HepG2 (cell line): ENCODE results near the gene LRRC4C. TPM values are rescaled to one million over a fixed set of nuclear protein-coding genes. Genes with fewer than 3 reads are reported as not detected.

Source experiments
- DBP ChIP-seq: sonication (generic); formaldehyde crosslinking; IDR thresholded peaks from 2 replicates; pipeline ENCODE4 v1.4.0; 2020; ENCODE audit warnings: missing genetic modification reagents; ENCODE audit errors: not compliant biosample characterization
- NCOA1 ChIP-seq: sonication (generic); formaldehyde crosslinking; IDR thresholded peaks from 2 replicates; pipeline ENCODE4 v1.9.0; 2021; ENCODE audit warnings: missing genetic modification reagents
- NFKB2 ChIP-seq: sonication (generic); formaldehyde crosslinking; IDR thresholded peaks from 2 replicates; pipeline ENCODE4 v1.4.0; 2020; ENCODE audit warnings: missing genetic modification reagents, borderline replicate concordance
- SKI ChIP-seq: fragments of 450-650 bp; IDR thresholded peaks from one replicate; pipeline ENCODE4 v1.6.1; 2018; ENCODE audit warnings: mild to moderate bottlenecking; ENCODE audit not compliant: partially characterized antibody
- ZNF878 ChIP-seq: sonication (generic); formaldehyde crosslinking; IDR thresholded peaks from 2 replicates; pipeline ENCODE4 v1.8.1; 2023; ENCODE audit warnings: mild to moderate bottlenecking, missing genetic modification reagents, moderate library complexity
- polyA plus RNA-seq, 8 experiments: library from polyadenylated mRNA; depleted of rRNA in 3 of 8; stranded (reverse) in 7 of 8; unstranded in 1 of 8; fragments of >200 nt; fragmentation: Illumina TruSeq in 4 of 8; extraction: Trizol in 4 of 8; gene quantifications; 2 replicates each; pipeline versions ENCODE4 v1.2.1 to v1.2.3, GENCODE V29; 2011 to 2016; ENCODE audit warnings: low read depth in 4 of 8, missing spikeins in 1 of 8, mixed read lengths in 1 of 8; ENCODE audit not compliant: insufficient read depth in 1 of 8
- total RNA-seq, 5 experiments: library from RNA; depleted of rRNA; stranded (reverse); fragments of >200 nt; fragmentation: Illumina TruSeq; extraction: Trizol; gene quantifications; 2 replicates each; pipeline ENCODE4 v1.2.3, GENCODE V29; 2016; ENCODE audit warnings: low read depth in 1 of 5
- TF ChIP-seq, protein P1 (sequence below): sonication (generic); formaldehyde crosslinking; IDR thresholded peaks from 2 replicates; pipeline ENCODE4 v1.4.0; 2020; ENCODE audit warnings: missing genetic modification reagents
- TF ChIP-seq, protein P2 (sequence below): sonication (generic); formaldehyde crosslinking; IDR thresholded peaks from 2 replicates; pipeline ENCODE4 v1.8.0; 2022; ENCODE audit warnings: missing genetic modification reagents, mild to moderate bottlenecking, inconsistent platforms, borderline replicate concordance

LRRC4C gene
- total and polyA plus RNA-seq, 2 of the 13 experiments (the other 11 are each of a cell fraction or from before 2014, with no cell fraction given): not detected

DNA sequence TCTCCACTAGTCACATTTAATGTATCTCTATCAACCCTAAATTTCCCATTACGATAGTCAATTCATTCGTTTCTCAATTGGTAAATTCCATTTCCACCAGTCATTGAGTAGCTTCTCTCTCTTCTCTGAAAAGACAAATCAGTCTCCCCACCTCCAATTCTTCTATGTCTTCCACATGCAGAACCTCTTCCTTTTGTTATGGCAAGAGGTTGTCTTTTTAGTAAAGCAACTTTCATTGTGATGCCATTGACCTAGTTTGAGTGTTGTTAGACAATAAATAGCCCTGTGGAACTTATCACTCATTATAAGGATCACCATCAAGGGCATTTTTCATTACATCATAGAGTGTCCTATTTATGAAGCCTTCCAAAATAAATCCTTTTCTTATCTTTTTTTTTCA is 340.9 kb downstream of the LRRC4C start (continued):
- TF ChIP-seq NCOA1 (CRISPR knock-in tag) (no peak), SKI (no peak), ZNF878 (CRISPR knock-in tag) (no peak), DBP (CRISPR knock-in tag) (no peak), NFKB2 (no peak)
- TF ChIP-seq, protein P1, sequence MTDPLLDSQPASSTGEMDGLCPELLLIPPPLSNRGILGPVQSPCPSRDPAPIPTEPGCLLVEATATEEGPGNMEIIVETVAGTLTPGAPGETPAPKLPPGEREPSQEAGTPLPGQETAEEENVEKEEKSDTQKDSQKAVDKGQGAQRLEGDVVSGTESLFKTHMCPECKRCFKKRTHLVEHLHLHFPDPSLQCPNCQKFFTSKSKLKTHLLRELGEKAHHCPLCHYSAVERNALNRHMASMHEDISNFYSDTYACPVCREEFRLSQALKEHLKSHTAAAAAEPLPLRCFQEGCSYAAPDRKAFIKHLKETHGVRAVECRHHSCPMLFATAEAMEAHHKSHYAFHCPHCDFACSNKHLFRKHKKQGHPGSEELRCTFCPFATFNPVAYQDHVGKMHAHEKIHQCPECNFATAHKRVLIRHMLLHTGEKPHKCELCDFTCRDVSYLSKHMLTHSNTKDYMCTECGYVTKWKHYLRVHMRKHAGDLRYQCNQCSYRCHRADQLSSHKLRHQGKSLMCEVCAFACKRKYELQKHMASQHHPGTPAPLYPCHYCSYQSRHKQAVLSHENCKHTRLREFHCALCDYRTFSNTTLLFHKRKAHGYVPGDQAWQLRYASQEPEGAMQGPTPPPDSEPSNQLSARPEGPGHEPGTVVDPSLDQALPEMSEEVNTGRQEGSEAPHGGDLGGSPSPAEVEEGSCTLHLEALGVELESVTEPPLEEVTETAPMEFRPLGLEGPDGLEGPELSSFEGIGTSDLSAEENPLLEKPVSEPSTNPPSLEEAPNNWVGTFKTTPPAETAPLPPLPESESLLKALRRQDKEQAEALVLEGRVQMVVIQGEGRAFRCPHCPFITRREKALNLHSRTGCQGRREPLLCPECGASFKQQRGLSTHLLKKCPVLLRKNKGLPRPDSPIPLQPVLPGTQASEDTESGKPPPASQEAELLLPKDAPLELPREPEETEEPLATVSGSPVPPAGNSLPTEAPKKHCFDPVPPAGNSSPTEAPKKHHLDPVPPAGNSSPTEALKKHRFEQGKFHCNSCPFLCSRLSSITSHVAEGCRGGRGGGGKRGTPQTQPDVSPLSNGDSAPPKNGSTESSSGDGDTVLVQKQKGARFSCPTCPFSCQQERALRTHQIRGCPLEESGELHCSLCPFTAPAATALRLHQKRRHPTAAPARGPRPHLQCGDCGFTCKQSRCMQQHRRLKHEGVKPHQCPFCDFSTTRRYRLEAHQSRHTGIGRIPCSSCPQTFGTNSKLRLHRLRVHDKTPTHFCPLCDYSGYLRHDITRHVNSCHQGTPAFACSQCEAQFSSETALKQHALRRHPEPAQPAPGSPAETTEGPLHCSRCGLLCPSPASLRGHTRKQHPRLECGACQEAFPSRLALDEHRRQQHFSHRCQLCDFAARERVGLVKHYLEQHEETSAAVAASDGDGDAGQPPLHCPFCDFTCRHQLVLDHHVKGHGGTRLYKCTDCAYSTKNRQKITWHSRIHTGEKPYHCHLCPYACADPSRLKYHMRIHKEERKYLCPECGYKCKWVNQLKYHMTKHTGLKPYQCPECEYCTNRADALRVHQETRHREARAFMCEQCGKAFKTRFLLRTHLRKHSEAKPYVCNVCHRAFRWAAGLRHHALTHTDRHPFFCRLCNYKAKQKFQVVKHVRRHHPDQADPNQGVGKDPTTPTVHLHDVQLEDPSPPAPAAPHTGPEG (CRISPR knock-in tag): no peak
- TF ChIP-seq, protein P2, sequence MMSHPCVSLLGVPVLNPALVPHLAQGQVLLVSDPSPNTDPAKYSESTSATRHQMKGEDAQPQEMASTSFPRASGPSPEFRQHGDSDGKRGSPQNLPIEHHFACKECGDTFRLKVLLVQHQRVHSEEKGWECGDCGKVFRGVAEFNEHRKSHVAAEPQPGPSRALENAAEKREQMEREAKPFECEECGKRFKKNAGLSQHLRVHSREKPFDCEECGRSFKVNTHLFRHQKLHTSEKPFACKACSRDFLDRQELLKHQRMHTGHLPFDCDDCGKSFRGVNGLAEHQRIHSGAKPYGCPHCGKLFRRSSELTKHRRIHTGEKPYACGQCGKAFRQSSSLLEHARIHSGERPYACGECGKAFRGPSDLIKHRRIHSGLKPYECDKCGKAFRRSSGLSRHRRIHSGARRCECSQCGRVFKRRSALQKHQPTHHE (CRISPR knock-in tag): no peak
